GM21619 (cell line): ENCODE results near the gene TIAL1.
"Not testable (repeated sequence)": the region's sequence is repeated elsewhere in the genome, so short reads cannot be mapped to it uniquely, and the experiment has no call there.

ENCODE experiments used
- ATAC-seq: cut with Tn5 transposase; IDR thresholded peaks from one replicate; pipeline ENCODE4 v1.9.1; 2021; ENCODE audit not compliant: unreplicated experiment

Gene TIAL1

GRCh38 chr10:119596537-119597404 is at the start of gene TIAL1:
TIAL1 (minus strand) TSS chr10:119596964; CDS start chr10:119596465, 499 bp downstream.
- peak; percentile 87 for ATAC-seq

- ATAC-seq: no peak
Observed at GRCh38 chr10:119644994-119645393, 48.2 kb upstream of the TIAL1 start.

- no peak for ATAC-seq
Observed at GRCh38 chr10:119644205-119644814, 47.5 kb upstream of the TIAL1 start.

- no peak for ATAC-seq
Observed at GRCh38 chr10:119643306-119644204, 46.8 kb upstream of the TIAL1 start.

- ATAC-seq: no peak
Observed at GRCh38 chr10:119642556-119643111, 45.9 kb upstream of the TIAL1 start.

GRCh38 chr10:119640875-119641526 is 44.2 kb upstream of the TIAL1 start:
- ATAC-seq: no peak

- no peak for ATAC-seq
Observed at GRCh38 chr10:119640384-119640783, 43.6 kb upstream of the TIAL1 start.

GRCh38 chr10:119638982-119639381 is 42.2 kb upstream of the TIAL1 start:
- no peak for ATAC-seq

GRCh38 chr10:119637631-119638030 is 40.9 kb upstream of the TIAL1 start:
- ATAC-seq: no peak

- no peak for ATAC-seq
Observed at GRCh38 chr10:119634219-119634544, 37.4 kb upstream of the TIAL1 start.

- no peak for ATAC-seq
Observed at GRCh38 chr10:119633538-119634218, 36.9 kb upstream of the TIAL1 start.

GRCh38 chr10:119630300-119630699 is 33.5 kb upstream of the TIAL1 start:
- ATAC-seq: no peak

- ATAC-seq: no peak
Observed at GRCh38 chr10:119625570-119626280, 29.0 kb upstream of the TIAL1 start.

- ATAC-seq: no peak
Observed at GRCh38 chr10:119621078-119621384, 24.3 kb upstream of the TIAL1 start.

- no peak for ATAC-seq
Observed at GRCh38 chr10:119620241-119621077, 23.7 kb upstream of the TIAL1 start.

- not testable (repeated sequence) for ATAC-seq
Observed at GRCh38 chr10:119619811-119620210, 23.0 kb upstream of the TIAL1 start.

- no peak for ATAC-seq
Observed at GRCh38 chr10:119619215-119619614, 22.5 kb upstream of the TIAL1 start.

GRCh38 chr10:119616882-119617570 is 20.3 kb upstream of the TIAL1 start:
- ATAC-seq: no peak
